Breast epithelium (tissue), 4 donors: ENCODE results near the gene AFAP1. TPM values are rescaled to one million over a fixed set of nuclear protein-coding genes. Genes with fewer than 3 reads are reported as not detected.

Experiments
- DNase-seq, 2 donors: peaks; one replicate each; pipeline ENCODE4 v3.0.0-alpha.2; 2019; ENCODE audit warnings: low spot score in 2 of 2
- H3K27ac ChIP-seq, 2 donors: fragments of 200-600 bp; sonication (generic) in 1 of 2; one replicate each; pipeline ENCODE4 v1.5.1; 2016 to 2019; ENCODE audit warnings: mild to moderate bottlenecking in 1 of 2
- H3K27me3 ChIP-seq, 2 donors: fragments of 200-600 bp; sonication (generic) in 1 of 2; one replicate each; pipeline versions ENCODE4 v1.5.1 to v1.6.0; 2017 to 2019; ENCODE audit warnings: control low read depth in 1 of 2, mild to moderate bottlenecking in 1 of 2
- H3K36me3 ChIP-seq: fragments of 200-600 bp; one replicate; pipeline ENCODE4 v1.5.1; 2019
- H3K4me1 ChIP-seq, 2 donors: fragments of 200-600 bp; sonication (generic); one replicate each; pipeline ENCODE4 v1.5.1; 2016 to 2019; ENCODE audit warnings: control low read depth in 1 of 2
- H3K4me3 ChIP-seq, 3 donors: fragments of 200-600 bp; sonication (generic); 1 replicate in 2 of 3; 2 replicates in 1 of 3; pipeline ENCODE4 v1.5.1; 2016 to 2019; ENCODE audit warnings: mild to moderate bottlenecking in 3 of 3, moderate library complexity in 2 of 3
- H3K9me3 ChIP-seq, 2 donors: fragments of 200-600 bp; sonication (generic) in 1 of 2; one replicate each; pipeline ENCODE4 v1.5.1; 2016 to 2019; ENCODE audit warnings: control low read depth in 1 of 2
- CTCF ChIP-seq, 3 donors: fragments of 450-650 bp; IDR thresholded peaks; one replicate each; pipeline ENCODE4 v1.5.1; 2016 to 2017; ENCODE audit warnings: antibody characterized with exemption in 3 of 3, mild to moderate bottlenecking in 3 of 3, moderate library complexity in 3 of 3
- POLR2A ChIP-seq: fragments of 450-650 bp; IDR thresholded peaks from one replicate; pipeline ENCODE4 v1.6.1; 2016; ENCODE audit warnings: antibody characterized with exemption, mild to moderate bottlenecking, moderate library complexity
- POLR2AphosphoS5 ChIP-seq, 3 donors: sonication (generic); formaldehyde crosslinking; IDR thresholded peaks; one replicate each; pipeline ENCODE4 v1.6.1; 2017; ENCODE audit warnings: antibody characterized with exemption in 3 of 3
- intact Hi-C: fragments of 100-400 bp; cut with DNase I; formaldehyde crosslinking; loops from one replicate; pipeline ENCODE4 v1.15.1; 2023; ENCODE audit warnings: low total_unique reads
- total RNA-seq, 3 donors: library from RNA; depleted of rRNA; stranded (reverse); fragments of >200 nt; gene quantifications; one replicate each; pipeline ENCODE4 v1.1.0, GENCODE V29; 2016

Gene AFAP1
- total RNA-seq, 3 donors from 2014 or later: 14.5 to 21.6 (median 16.6) TPM

- H3K9me3 ChIP-seq: no peaks in the 10 kb centered on the region
- H3K4me1 ChIP-seq: no peaks in the 10 kb centered on the region
- no peak for TF ChIP-seq CTCF (IDR thresholded peaks at IDR 0.05)
- TF ChIP-seq POLR2AphosphoS5 (IDR thresholded peaks at IDR 0.05): no peak
- TF ChIP-seq POLR2A: no peak
- intact Hi-C loops: no loop called here
- H3K27me3 ChIP-seq: no peaks in the 10 kb centered on the region
- no peak overlapping the region for H3K27ac ChIP-seq
- H3K4me3 ChIP-seq: no peak overlapping the region
- no peaks in the 10 kb centered on the region for H3K36me3 ChIP-seq
- DNase-seq: no peak
These were observed 155.4 kb downstream of the AFAP1 start for GRCh38 chr4:7784131-7784870.

- H3K4me3 ChIP-seq: no peak overlapping the region
- intact Hi-C loops: no loop called here
- peak in 1 of 2 donors; percentile 5 for DNase-seq
- H3K36me3 ChIP-seq: no peaks in the 10 kb centered on the region
- no peaks in the 10 kb centered on the region for H3K4me1 ChIP-seq
- no peaks in the 10 kb centered on the region for H3K9me3 ChIP-seq
- TF ChIP-seq POLR2AphosphoS5 (IDR thresholded peaks at IDR 0.05) (no peak), CTCF (IDR thresholded peaks at IDR 0.05) (no peak), POLR2A (no peak)
- no peaks in the 10 kb centered on the region for H3K27me3 ChIP-seq
- H3K27ac ChIP-seq: no peak overlapping the region
These were observed 156.1 kb downstream of the AFAP1 start for GRCh38 chr4:7783541-7783940.

- intact Hi-C loops: no loop called here
These were observed 156.9 kb downstream of the AFAP1 start for GRCh38 chr4:7782783-7783182.

GRCh38 chr4:7781993-7782392 is 157.7 kb downstream of the AFAP1 start:
- no peak overlapping the region for H3K4me3 ChIP-seq
- peak in 1 of 2 donors; percentile 19 for DNase-seq
- intact Hi-C loops: no loop called here
- H3K27ac ChIP-seq: peak overlapping the region in 1 of 2 donors; percentile 57
- H3K36me3 ChIP-seq: no peaks in the 10 kb centered on the region
- no peaks in the 10 kb centered on the region for H3K4me1 ChIP-seq
- no peaks in the 10 kb centered on the region for H3K9me3 ChIP-seq
- H3K27me3 ChIP-seq: no peaks in the 10 kb centered on the region
- TF ChIP-seq CTCF (IDR thresholded peaks at IDR 0.05) (no peak), POLR2A (no peak), POLR2AphosphoS5 (IDR thresholded peaks at IDR 0.05) (no peak)

More at GRCh38 chr4:7782783-7783182, 156.9 kb downstream of the AFAP1 start:
- H3K27me3 ChIP-seq: no peaks in the 10 kb centered on the region
- no peak overlapping the region for H3K4me3 ChIP-seq
- no peaks in the 10 kb centered on the region for H3K4me1 ChIP-seq
- no peak for TF ChIP-seq POLR2AphosphoS5 (IDR thresholded peaks at IDR 0.05)
- TF ChIP-seq POLR2A: no peak
- TF ChIP-seq CTCF (IDR thresholded peaks at IDR 0.05): no peak
- no peaks in the 10 kb centered on the region for H3K9me3 ChIP-seq
- no peak for DNase-seq
- no peak overlapping the region for H3K27ac ChIP-seq
- no peaks in the 10 kb centered on the region for H3K36me3 ChIP-seq

- TF ChIP-seq POLR2A (no peak), POLR2AphosphoS5 (IDR thresholded peaks at IDR 0.05) (no peak), CTCF (IDR thresholded peaks at IDR 0.05) (no peak)
- DNase-seq: peak in 1 of 2 donors; percentile 15
- Histone ChIP-seq H3K4me1 (no peaks in the 10 kb centered on the region), H3K27me3 (no peaks in the 10 kb centered on the region), H3K9me3 (no peaks in the 10 kb centered on the region), H3K36me3 (no peaks in the 10 kb centered on the region), H3K4me3 (no peak overlapping the region), H3K27ac (peak overlapping the region in 1 of 2 donors; percentile 22)
- intact Hi-C loops: no loop called here
These were observed 158.3 kb downstream of the AFAP1 start for GRCh38 chr4:7781366-7781765.
